Stimulated activated CD8-positive, alpha-beta memory T cell treated with anti-CD3 and anti-CD28 coated beads, Interleukin-15, amount 100 ng/mL, for 24 hours (primary cell): Measurements from ENCODE around the gene GRK6.

ENCODE experiments used
- DNase-seq: peaks from one replicate; pipeline ENCODE4 v3.0.0-alpha.2; 2020; ENCODE audit warnings: low read depth

GRK6 gene

DNA sequence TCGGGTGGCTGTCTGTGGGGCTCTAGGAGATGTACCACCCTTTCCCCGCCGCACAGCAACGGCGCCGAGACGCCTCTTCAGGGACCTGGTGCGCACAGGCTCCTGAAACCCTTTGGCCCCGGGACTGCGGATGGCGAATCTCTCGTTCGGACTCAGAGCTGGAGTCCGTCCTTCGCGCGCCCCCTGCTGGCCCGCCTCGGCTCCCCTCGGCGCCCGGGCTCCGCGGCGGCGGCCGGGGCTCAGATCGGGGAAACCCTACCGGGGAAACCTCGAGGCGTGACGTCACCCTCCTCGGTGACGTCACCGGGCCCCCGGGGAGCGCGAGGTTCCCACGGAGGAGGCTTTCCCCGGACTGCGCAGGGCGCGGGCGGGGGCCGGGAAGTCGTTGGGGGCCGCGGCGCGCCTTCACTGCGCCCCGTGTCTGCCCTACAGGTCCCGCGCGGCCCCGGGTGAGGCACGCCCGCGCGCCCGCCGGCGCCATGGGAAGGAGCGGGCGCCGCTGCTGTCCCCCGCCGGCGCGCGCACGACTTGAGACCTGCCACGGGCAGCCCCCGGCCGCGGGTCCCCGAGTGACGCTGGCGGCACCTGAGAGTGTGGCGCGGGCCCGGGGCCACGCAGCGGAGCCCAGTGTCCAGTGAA, 28.0 kb downstream of the GRK6 start:
- peak; percentile 99 for DNase-seq

DNA sequence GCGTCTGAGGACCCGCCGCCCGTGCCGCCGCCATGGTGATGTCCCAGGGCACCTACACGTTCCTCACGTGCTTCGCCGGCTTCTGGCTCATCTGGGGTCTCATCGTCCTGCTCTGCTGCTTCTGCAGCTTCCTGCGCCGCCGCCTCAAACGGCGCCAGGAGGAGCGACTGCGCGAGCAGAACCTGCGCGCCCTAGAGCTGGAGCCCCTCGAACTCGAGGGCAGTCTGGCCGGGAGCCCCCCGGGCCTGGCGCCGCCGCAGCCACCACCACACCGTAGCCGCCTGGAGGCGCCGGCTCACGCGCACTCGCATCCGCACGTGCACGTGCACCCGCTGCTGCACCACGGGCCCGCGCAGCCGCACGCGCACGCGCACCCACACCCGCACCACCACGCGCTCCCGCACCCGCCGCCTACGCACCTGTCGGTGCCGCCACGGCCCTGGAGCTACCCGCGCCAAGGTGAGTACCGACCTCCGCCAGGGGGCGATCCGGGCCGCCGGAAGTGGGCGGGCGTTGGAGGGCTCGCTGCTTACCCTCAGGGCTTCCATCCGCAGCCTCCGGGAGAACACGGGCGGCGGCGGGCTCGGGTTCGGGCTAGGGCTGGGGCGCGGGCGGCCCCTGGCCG, 28.7 kb downstream of the GRK6 start:
- DNase-seq = peak; percentile 89

DNA sequence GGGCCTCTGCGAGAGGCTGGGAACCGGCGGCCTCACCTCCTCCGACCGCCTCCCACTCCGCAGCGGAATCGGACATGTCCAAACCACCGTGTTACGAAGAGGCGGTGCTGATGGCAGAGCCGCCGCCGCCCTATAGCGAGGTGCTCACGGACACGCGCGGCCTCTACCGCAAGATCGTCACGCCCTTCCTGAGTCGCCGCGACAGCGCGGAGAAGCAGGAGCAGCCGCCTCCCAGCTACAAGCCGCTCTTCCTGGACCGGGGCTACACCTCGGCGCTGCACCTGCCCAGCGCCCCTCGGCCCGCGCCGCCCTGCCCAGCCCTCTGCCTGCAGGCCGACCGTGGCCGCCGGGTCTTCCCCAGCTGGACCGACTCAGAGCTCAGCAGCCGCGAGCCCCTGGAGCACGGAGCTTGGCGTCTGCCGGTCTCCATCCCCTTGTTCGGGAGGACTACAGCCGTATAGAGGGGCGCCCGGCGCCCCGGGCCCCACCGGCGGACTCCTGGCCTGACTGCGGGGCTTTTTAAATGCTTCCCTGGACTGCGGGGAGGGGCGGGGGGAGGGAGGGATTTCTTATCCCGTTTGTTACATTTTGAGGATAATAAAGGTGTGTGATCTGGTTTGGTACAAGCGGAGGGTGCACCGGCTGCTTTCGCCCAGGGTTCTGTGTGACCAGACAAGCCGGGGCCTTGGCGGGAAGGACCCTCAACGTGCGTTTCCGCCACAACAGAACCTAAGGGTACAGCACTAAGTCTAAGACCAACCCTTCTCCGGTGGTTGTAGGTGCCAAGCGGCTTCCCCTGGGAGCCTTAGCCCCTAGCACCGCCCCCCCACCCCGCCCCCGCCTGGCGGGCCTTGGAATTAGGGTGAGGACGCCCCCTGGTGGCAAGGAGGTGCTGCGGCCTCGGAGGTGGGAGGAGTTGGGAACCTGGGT, 29.4 kb downstream of the GRK6 start:
- DNase-seq = peak; percentile 98

DNA sequence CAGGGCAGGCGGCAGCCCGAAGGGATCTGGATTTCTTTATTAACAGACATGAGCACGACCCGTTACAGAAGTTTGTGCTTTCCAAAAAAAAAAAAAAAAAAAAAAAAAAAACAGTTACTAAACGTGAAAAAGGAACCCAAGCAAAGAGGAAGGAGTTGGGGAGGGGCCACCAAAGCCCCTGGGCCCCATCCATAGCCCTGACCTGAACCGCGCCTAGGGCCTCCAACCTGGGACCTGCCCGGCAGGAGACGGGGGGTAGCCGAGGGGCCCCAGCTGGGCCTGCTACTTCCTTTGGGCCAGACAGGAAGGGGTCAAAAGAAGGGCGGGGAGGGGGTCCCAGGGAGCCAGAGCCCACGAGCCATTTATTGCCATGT, 30.1 kb downstream of the GRK6 start:
- DNase-seq = no peak

DNA sequence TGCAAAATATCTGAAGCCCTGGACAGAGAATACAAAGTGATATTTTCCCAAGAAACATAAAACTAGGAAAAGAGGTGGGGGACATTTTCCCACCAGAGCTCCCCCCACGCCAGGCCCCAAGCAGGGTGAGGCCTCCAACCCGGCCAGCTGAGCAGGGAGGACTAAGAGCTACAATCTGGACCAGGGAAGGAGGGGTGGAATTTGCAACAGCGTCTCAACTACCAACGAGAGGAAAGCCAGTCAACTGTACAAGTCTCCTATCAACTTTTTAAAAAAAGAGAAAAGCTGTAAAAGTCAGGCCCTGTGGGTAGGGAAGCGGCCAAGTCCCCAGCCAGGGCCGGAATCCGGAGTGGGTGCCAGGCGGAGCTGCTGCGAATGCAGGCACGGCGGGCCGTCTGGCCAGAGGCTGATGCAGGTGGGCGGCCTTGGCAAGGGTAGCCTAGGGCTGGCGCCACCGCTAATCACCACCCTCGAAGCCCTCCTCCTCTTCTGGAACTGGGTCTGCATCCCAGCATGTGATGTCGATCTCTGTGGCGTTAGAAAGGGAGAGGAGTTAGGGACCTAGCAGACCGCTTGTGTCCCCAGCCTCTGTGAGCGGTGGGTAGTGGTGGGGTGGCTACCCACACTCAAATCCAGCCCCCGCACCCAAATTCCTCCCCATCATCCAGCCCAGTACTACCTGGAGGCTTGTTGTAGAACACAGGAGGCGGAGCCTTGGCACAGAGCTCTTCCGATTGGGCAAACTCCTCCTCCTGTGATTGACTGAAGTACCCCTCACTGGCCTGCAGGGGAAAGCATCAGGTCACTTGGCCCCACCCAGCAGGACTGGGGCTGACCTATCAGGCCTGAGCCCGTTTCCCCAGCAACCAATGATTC, 30.7 kb downstream of the GRK6 start:
- no peak for DNase-seq

DNA sequence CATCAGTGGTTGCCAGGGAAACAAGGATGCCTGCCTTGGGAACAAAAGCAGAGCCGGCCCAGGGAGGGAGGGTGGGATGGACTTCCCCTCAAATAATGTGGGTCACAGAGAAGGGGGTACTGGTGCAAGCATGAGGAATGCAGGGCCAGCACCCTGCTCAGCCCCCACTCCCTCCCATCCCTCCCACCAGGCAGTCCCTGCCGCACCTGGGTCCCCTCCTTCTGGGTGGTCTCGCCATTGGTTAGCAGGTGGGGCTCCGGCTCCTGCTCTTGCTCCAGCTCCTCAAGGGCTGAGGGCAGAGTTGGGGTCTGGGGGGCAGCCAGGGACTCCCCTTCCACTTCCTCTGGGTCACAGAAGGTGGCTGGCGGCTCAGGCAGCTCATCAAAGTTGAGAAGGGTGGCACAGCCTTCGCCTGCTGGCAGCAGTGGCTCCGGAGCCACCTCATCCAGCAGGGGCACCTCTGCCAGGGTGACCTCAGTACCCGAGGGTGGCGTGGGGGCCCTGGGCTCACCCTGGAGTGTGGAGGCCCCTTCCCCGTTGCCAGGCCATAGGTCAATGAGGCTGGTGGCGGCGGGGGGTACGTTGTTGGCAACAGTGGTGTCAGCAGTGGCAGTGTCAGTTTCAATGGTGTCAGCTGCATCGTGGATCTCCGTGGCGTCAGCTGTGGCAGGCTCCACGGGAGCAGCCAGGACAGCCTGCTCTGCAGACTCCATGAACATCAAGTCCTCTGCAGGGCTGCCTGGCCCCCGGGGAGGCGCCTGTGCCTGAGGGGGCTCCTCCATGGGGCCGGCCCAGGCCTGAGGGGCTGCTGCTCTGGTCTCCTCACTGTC, 31.6 kb downstream of the GRK6 start:
- no peak for DNase-seq

DNA sequence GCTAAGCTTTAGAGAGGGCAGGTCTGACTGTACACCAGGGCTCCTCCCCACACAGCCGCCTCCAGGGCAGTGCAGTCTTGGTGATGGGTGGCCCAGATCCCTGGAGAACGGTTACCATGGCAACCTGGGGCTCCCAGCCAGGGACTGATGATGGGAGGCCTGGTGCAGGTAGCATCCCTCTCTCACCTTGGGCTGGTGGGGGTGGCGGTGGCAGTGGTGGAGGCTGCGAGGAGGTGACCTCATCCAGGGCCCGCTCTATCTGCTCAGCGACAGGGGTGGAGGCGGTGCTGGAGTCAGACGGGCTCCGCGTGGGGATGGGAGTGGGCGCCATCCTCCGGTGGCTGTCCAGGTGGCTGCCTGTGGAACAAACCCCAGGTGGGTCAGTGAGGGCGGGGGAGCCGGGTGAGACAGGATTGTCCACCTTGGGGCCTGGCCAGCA, 32.5 kb downstream of the GRK6 start:
- no peak for DNase-seq

DNA sequence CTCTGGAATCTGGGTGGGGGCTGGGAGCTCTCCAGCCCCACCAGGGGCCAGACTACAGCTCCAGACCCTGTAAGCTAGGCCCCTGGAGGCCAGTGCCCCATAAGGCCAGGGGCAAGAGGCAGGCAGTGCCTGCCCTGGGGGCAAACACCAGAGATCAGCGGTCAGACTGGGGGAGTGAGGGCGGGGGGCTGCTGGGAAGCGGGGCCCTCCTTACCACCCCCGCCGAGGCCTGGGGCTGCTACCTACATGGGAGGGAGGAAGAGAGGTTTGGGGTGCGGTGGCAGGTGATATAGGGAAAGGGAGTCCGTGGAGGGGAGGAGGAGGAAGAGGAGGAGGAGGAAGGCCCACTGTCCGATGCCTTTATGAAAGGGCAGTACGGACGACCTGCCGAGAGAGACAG, 32.9 kb downstream of the GRK6 start:
- DNase-seq = no peak

DNA sequence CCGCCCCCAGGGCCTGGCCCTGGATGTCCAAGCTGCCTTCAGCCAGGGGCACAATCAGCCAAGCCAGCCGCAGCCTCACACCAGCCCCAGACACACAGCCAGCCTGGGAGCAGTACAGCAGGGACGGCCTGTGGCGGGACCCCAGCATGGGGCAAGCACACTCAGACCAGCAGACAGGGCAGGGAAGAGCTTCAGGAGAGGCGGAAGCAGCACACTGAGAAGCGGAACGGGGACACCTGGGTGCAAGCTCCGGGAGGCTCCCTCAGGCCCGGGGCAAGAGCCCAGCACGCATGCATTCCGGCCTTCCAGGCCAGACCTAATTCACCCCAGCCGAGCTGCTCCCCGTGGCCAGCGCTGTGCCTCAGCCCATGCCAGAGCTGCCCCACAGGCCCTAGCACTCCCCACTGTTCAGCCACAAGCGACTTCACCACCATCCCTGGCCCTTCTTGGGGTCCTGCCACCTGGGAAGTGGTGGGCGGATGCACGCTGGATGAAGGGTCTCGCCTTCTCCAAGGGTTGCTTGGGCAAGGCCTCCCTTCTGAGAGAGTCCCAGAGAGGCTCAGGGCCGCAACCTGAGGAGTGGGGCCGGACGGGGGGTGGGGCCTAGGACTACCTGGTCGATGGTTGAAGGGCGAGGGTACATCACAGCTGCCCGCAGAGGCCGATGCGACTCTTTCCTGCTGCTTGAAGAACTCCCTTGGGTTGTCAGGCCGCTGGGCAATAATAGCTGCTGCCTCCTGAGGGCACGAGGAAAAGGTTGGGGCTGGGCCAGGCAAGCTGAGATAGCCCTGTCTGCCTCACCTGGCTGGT, 33.5 kb downstream of the GRK6 start:
- DNase-seq = no peak

DNA sequence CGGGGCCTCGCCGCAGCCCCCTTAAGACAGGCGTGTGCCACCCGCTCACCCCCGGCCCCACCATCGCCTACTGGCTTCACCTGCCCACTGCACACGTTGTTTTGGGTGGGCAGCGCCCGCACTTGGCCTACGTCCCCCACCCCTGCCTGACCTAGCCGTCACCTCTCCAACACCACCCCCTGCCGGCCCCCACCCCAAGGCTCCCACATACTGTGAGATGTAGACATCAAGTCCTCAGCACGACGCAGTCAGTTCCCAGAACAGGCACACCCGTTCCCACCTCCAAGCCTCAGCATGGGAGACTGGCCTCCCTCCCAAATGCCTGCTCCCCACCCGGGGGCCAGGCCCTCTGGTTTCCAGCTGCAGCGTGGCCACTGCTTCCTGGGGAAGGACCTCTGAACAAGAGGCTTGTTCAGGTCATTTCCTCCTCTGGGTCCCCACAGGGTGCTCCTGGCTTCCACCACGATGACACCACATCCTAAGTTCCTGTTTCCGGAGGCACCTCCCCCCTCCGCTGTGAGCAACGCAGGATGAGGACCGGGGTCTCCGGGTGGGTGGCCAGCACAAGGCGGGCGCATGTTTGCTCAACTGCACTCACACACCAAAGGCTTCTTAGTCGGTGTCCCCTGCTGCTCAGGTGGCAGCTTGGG, 35.7 kb downstream of the GRK6 start:
- no peak for DNase-seq

DNA sequence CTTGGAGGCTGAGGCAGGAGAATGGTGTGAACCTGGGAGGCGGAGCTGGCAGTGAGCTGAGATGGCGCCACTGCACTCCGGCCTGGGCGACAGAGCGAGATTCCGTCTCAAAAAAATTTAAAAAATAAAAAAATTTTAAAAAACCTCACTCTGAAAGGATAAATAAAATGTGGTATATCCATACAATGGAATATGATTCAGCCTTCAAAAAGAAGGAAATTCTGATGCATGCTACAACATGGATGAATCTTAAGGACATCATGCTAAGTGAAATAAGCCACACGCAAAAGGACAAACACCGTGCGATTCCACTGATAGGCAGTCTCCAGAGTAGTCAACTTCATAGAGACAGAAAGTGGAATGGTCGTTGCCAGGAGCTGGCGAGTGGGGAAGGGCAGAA, 38.6 kb downstream of the GRK6 start:
- DNase-seq = no peak

DNA sequence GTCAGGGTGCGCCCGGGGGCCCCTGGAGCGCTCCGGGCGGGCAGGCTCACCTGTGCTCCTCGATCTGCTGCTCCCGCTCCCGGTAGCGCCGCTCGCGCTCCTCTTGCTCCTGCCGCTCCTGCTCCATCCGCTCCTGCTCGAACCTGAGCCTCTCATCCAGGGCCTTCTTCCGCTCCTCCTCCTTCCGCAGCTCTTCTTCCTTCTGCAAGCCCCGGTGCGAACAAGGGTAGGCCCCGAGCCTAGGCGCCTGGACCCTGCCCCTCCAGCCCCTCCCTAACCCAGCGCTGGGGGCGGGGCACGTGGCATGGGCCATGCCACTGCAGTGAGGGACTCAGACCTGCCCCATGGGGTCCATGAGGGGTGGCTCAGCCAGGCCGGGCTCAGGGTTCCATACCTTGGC, 40.4 kb downstream of the GRK6 start:
- no peak for DNase-seq

DNA sequence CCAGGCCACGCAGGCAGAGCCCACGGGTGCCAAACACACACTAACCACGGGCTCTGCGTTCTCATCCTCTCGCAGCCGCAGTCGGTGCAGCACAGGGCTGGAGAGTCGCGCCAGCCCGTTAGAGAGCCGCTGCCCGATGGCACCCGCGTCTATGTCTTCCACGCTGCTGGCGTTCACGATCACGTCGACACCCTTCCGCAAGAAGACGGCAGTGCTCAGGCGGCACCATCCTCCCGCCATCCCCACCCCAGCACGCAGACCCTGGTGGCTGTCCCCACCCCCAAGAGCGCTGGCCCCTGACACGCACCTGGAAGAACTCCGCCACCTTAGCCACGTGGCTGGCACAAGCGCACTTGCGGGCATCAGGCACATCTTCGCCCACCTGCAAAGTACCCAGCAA, 41.0 kb downstream of the GRK6 start:
- no peak for DNase-seq

DNA sequence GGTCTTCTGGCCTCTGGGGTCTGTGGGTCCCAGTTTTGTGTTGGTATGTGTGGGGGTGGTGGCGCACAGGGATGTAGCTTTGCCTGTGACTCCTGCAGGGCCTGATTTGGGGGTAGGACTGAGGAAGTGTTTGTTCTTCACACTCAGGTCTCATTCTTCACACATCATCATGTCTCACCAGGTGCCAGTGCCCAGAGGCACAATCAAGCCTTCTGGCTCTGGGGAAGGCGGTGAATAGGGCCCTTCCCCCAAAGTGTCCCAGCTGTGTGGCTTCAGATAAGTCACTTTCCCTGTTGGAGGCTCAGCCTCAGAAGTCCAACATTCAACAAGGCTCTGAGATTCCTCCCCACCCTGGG, 41.8 kb downstream of the GRK6 start:
- DNase-seq = no peak

DNA sequence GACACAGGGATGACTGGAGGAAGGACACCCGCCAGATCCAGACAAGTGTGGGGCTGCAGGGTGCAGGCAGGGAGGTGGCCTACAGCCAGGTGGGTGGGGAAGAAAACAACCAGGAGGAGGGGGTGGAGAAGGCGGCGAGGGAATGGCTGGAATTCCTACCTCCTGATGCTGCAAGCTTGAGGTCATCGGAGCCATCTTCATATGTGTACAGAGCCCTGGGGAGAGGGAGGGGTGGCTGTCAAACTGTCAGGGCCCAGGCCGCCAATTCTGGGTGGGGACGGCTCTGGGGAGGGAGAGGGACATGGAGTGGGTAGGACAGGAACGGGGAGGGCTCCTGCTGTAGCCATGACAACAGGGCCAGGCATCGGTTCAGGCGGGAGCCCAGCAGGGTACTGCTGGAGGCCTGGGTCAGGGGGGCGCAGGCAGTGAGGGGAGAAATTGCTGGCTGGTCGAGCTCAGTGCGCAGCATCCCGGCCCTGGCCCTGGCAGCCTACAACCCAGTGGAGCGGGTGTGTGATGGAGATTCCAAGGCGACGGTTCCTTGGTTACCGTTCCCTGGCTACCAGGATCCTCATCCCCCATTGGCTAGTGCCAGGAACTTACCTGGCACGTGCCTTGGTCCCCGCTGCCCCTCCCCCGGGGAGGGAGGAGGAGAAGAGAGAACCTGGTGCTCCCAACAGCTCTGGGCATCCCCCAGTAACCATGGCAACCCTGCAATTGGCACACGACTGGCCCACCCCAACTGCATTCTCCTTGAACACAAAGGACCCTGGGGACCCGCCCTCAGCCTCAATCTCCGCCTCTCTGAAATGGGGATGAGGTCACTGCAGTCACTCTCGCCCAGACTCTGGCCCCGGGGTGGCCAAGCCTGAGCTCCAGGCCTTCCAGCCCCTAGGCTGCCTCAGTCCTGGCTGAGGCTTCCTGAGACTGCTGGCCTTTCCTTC, 42.5 kb downstream of the GRK6 start:
- DNase-seq = no peak

DNA sequence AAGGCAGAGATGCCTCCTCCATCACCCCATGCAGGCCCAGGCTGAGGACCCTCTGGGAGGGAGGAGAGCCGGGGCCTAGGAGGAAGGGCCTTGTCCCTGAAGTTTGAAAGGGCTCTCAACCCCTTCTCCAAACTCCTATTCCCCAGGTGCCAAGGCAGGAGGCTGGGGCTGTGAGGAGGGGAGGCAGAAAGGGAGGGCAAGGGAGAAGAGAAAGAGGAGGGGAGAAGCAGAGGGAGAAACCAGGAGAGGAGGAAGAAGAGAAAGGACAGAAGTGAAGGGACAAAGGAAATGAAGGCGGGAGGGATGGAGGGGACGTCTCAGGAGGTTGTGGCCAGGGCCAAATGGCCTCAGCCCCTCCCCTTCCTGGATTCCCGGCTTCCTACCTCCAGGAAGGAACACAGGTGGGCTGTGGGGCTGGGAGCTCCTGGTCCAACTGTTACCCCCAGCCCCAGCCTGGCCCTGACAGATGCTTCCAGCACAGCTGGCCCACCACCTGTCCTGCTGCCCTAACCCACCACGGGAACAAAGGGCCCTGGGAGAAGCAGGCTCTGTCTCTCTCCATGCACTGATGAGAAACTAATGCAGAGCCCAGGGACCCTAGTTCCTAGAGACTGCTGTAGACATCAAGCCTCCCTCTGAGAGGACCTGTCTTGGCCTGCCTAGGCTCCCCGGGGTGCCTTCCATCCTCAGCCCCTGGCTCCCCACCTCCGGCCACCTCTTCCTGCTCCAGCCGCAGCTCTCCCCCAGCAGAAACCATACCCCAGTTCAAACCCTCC, 43.5 kb downstream of the GRK6 start:
- no peak for DNase-seq

DNA sequence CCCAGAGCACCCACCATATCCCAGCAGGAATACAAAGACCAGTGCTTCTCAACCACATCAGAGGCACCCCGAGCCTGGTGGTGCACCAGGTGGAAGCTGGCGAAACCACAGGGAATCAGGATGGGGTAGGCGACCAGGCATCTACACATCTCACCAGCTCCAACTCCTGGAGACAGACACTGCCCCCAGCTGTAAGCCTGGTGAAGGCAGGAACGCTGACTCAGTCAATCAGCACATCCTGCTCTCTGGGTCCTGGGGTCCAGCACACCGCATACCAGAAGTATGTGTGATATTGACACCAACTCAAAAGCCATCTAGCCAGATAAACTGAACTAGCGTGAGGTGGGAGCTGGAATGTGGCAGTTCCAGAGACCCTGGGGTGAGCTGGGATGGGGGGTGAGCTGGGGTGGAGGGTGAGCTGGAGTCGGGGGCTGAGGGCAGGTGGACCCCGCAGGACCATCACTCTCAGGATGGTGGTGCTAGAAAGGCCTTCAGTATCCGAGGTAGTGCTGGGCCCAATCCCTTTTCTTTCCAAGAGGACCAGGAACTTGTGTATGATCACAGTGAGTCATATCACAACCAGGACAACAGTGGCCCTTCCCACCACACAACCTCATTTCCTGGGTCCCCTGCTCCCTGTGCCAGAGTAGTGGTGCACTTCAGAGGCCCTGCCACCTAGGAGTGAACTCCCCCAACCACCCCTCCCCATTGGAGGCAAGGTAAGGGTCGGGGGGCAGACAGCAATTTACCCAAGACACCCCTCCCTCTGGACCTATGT, 44.5 kb downstream of the GRK6 start:
- DNase-seq = no peak
